GM19043 (cell line): ENCODE results near the gene MLANA.
A peak's percentile ranks its signal among the peaks of the same experiment; 100 is the strongest.

Experiments
- ATAC-seq: cut with Tn5 transposase; IDR thresholded peaks from one replicate; pipeline ENCODE4 v1.9.1; 2021; ENCODE audit warnings: low read depth; ENCODE audit not compliant: unreplicated experiment

MLANA gene

GRCh38 chr9:5897851-5898250 lies 7.2 kb downstream of the MLANA start:
- ATAC-seq = no peak

DNA sequence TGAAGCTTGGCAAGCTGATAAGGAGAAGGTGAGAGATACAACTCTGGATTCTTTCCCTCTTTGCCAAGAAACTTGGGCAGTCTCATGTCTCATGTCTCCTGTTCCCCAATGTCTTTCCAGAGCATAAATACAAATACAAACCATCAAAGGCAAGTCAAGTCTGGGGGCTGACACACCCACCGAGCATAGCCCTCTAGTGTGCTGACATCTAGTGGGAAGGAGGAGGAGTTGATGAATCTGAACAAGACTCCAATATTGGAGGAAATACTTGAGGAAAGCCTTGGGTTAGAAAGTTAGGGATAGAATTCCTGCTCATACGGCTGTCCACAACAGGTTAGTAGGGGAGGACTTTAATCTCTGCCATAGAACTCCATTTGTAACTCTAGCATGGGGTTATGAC lies 8.6 kb downstream of the MLANA start:
- no peak for ATAC-seq

GRCh38 chr9:5900622-5901021 lies 9.9 kb downstream of the MLANA start:
- no peak for ATAC-seq

- ATAC-seq = no peak
Measured at GRCh38 chr9:5902377-5902776, 11.7 kb downstream of the MLANA start.

DNA sequence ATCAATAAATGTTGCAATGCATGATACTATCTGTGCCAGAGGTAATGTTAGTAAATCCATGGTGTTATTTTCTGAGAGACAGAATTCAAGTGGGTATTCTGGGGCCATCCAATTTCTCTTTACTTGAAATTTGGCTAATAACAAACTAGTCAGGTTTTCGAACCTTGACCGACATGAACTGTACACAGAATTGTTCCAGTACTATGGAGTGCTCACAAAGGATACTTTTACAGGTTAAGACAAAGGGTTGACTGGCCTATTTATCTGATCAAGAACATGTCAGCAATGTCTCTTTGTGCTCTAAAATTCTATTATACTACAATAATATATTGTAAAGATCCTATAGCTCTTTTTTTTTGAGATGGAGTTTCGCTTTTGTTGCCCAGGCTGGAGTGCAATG lies 18.2 kb downstream of the MLANA start:
- ATAC-seq = no peak

DNA sequence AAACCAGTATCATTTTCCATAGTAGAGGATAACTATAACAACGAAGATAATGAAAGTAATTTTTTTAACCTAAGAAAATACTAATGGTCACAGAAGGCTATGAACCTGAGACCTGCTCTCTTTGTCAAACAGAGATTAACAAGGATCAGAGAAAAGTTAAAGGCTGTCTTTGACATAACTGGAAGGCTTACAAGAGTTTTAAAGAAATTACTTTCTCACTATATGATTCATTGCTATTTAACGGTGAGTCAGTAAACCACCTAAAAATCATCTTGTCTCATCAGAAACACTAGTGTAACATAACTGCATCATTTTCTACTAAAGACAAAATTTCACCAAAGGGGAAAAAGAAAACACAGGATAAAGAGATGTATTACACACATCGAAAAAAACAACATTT lies 19.3 kb downstream of the MLANA start:
- ATAC-seq = no peak

GRCh38 chr9:5910413-5911057 lies 19.8 kb downstream of the MLANA start:
- no peak for ATAC-seq

- ATAC-seq = no peak
Measured at GRCh38 chr9:5915438-5915837, 24.7 kb downstream of the MLANA start.

- no peak for ATAC-seq
Measured at GRCh38 chr9:5917273-5917672, 26.6 kb downstream of the MLANA start.

DNA sequence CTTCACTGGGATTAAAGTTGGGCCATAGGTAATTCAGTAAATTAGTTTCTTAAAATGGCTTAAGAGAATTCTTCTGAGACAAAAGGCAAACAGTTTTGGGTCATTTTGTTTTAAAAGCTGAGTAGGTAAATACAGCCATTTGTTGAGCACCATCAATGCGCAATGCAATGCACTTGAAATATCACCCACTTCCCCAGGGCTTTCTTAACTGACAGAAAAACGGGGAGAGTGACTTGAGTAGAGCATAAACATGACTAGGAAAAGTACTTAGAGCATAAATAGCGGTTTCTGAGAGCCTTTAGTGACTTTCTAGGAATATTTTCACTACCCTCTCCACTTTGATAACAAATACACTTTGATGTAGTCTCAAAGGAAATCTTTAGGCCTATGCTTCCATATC lies 27.2 kb downstream of the MLANA start:
- ATAC-seq = no peak

GRCh38 chr9:5918460-5918859 lies 27.8 kb downstream of the MLANA start:
- ATAC-seq = no peak

DNA sequence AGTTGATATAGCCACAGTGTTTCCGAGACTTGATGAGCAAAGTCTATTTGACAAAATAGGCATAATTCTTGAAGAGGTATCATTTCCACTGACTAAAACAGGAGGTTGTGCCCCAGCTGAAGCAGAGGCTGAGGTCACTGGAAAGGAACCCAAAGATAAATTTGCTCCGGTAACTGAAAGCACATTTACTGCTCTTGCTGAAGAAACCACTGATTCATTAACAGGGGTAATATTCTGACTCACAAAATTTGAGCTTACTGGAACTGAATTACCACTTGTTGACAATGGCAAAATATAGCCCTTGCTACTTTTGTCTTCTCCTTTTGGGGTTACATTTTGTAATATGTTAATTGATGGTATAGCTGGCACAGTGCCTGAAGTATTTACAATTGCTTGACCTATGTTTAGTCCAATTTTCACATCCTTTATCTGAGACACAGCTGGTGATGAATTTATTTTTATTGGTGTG lies 30.2 kb downstream of the MLANA start:
- peak; percentile 77 for ATAC-seq

DNA sequence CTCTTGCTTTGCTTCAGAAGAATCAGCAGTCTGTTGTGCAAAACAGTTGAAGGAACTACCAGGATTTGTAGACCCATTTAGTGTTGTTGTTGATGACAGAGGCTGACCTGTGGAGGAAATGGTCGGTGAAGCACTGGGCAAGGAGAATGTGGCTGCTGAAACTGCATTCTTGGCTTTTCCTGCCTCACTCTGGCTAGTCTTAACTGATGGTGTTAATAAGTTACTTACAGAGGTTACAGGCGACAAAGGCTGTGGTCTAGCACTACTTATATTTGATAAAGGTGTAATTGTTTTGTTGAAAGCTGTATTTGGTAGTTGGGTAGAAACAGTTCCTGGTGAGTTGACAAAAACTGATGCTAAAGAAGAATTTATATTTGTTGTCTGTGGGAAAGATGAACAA lies 31.5 kb downstream of the MLANA start:
- peak; percentile 62 for ATAC-seq

GRCh38 chr9:5931657-5932056 lies 41.0 kb downstream of the MLANA start:
- no peak for ATAC-seq

DNA sequence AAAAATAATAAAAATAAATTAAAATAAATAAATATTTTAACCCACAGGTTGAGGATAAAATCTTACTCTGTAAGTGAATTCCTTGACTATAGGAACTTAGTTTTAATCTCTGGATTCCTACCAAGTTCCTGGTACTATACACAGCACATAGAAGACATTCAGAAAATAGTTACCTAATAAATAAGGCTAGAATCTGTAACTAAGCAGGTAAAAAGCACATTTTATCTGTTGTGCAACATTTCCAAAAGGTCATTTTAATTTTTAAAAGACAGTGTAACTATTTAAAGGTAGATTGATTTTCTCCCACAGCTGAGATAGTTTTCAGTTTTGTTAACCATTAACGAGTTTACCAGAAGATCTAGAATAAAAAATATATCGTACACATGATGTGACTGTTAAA lies 47.8 kb downstream of the MLANA start:
- ATAC-seq = no peak

- ATAC-seq = no peak
Measured at GRCh38 chr9:5939530-5939929, 48.8 kb downstream of the MLANA start.

- ATAC-seq = no peak
Measured at GRCh38 chr9:5941214-5941613, 50.5 kb downstream of the MLANA start.

DNA sequence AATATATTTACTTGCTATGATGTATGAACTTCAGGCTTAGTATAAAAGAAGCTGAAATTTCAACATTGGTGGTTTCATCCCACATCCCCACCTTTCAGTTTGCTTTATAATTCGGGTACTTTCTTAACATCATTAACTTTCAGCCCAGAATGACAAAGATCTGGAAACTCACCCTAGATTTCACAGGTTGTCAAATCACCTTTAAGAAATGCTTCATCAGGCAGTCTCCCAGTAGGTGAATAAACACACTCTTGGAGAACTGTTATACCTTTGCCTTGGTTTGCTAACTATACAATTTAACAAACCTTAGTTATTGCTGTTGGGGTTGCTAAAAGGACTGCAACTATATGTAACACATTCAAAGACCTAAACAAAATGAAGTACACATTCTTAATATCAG lies 54.4 kb downstream of the MLANA start:
- ATAC-seq = no peak

DNA sequence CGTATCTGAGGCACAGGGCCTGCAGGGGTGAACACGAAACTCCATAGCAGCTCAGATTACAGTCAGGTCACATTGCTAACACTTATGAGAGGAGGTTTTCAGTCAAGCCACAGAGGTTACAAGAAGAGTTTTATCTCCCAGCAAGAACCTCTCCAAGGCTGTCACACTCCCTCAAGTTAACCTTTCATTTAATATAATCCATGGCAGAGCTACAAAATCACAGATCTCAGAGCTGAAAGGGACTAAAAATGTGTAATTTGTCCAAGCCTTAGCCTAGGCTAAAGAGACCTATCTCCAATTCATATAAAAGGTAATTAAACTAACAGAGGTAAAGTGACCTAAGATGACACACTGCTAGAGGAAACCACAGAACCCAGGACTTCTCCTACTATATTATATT lies 57.2 kb downstream of the MLANA start:
- ATAC-seq = no peak

- peak; percentile 64 for ATAC-seq
Measured at GRCh38 chr9:5949103-5949699, 58.5 kb downstream of the MLANA start.

DNA sequence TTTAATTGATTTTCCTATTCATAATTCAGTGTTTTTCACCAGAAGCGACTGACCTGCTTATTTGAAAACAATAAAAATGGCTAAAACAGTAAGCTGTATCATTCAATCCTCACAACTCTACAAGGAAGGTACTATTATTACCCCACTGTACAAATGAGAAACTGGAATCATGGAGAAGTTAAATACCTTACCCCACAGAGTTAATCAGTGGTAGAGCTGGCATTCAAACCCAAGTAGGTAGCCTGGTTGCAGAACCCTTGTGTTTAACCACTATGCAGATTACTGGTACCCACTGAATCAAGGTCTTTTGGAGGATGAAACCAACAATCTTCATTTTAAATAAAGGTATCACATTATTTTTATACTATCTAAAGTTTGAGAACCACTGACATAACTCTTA lies 59.6 kb downstream of the MLANA start:
- no peak for ATAC-seq

DNA sequence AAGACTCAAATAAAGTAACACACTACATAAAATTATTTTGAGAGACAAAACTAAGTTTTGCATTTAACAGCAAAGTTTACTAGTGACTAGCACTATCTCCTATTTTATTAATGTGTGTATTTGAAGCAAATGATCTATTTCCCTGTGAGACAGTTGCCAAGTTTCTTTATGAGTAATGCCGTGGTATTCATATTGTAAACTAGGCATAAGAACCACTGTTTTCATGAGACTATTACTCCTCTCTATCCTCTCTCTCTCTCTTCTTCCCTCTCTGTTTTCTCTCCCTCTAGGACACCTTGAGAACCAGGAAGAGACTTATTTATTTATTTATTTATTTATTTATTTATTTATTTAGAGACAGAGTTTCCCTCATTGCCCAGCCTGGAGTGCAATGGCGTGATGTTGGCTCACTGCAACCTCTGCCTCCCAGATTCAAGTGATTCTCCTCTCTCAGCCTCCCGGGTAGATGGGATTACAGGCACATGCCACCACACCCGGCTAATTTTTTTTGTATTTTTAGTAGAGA lies 61.1 kb downstream of the MLANA start:
- no peak for ATAC-seq
